ENCODE measurements around the gene ABCC1. TPM values are rescaled to one million over a fixed set of nuclear protein-coding genes. Genes with fewer than 3 reads are reported as not detected.

Gene ABCC1
- total and polyA plus RNA-seq, 2 donors from 2014 or later = 4.6 to 29.7 TPM

DNA sequence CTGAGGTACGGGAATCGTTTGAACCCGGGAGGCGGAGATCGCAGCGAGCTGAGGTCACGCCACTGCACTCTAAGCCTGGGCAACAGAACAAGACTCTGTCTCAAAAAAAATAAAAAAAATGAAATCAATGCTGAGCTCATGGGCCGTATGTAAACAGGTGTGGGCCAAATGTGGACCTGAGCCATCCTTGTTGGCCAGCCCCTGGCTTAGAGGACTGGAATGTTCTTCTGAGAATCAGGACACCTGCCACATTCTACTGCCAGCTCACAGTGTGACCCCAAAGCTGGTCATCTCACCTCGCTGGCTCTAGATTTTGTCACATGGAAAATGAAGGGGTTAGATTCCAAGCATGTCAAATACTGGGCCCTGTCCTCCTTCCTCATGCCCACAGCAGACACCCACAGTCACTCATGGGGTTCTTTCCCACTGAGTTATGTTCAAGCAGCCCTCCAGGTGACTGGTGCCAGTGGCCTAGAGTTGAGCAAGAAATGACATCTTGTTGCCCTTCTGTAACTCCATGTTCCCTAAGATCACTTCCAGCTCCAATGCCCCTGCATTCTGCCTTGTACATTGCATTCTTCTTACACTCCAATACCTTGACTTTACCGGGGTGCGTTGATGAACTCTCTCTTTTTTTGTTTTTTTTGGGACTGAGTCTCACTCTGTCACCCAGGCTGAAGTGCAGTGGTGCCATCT lies 110.6 kb downstream of the ABCC1 start:
- H3K27ac ChIP-seq (ENCODE audit: low read depth in 2 of 2, low read length in 2 of 2) = no peak overlapping the region
- intact Hi-C loops (cut with DNase I) = loop anchor here (10.0 kb wide), 1 partner anchor 45 kb away; no protein-coding TSS in a partner anchor

GRCh38 chr16:16062023-16062937 lies 112.9 kb downstream of the ABCC1 start:
- no peak overlapping the region for H3K9ac ChIP-seq (ENCODE audit: low read length in 3 of 3)
- DNase-seq (no peak), FAIRE-seq (no peak)
- H3K9me3 ChIP-seq (ENCODE audit: control insufficient read depth in 2 of 3, insufficient read depth in 1 of 3, low read length in 3 of 3) = no peaks in the 10 kb centered on the region
- H3K4me3 ChIP-seq (ENCODE audit: low read length in 3 of 3) = no peak overlapping the region
- H3K4me1 ChIP-seq (ENCODE audit: control insufficient read depth in 2 of 3, insufficient read depth in 2 of 3, low read depth in 1 of 3, low read length in 3 of 3) = no peaks in the 10 kb centered on the region
- intact Hi-C loops (cut with DNase I) = loop anchor here (10.0 kb wide), 1 partner anchor 47 kb away; no protein-coding TSS in a partner anchor
- TF ChIP-seq CTCF (IDR thresholded peaks at IDR 0.05; ENCODE audit: borderline replicate concordance, extremely low read depth, insufficient read depth) = no peak
- peaks cover 0 to 2% (median 0%) of the 10 kb centered on the region in 3 donors for H3K36me3 ChIP-seq (ENCODE audit: control insufficient read depth in 2 of 3, insufficient read depth in 3 of 3, low read length in 3 of 3)
- no peak overlapping the region for H3K27ac ChIP-seq (ENCODE audit: low read depth in 2 of 2, low read length in 2 of 2)
- H3K27me3 ChIP-seq (ENCODE audit: control insufficient read depth, insufficient read depth, low read length) = no peaks in the 10 kb centered on the region

More for the DNA sequence above, 110.6 kb downstream of the ABCC1 start:
- Histone ChIP-seq H3K4me3 (ENCODE audit: low read length in 3 of 3) (no peak overlapping the region), H3K27me3 (ENCODE audit: control insufficient read depth, insufficient read depth, low read length) (no peaks in the 10 kb centered on the region), H3K4me1 (ENCODE audit: control insufficient read depth in 2 of 3, insufficient read depth in 2 of 3, low read depth in 1 of 3, low read length in 3 of 3) (no peaks in the 10 kb centered on the region), H3K9me3 (ENCODE audit: control insufficient read depth in 2 of 3, insufficient read depth in 1 of 3, low read length in 3 of 3) (no peaks in the 10 kb centered on the region), H3K9ac (ENCODE audit: low read length in 3 of 3) (no peak overlapping the region), H3K36me3 (ENCODE audit: control insufficient read depth in 2 of 3, insufficient read depth in 3 of 3, low read length in 3 of 3) (peaks cover 0 to 6% (median 3%) of the 10 kb centered on the region in 3 donors)
- FAIRE-seq (no peak), DNase-seq (no peak)
- TF ChIP-seq CTCF (IDR thresholded peaks at IDR 0.05; ENCODE audit: borderline replicate concordance, extremely low read depth, insufficient read depth) = no peak

DNA sequence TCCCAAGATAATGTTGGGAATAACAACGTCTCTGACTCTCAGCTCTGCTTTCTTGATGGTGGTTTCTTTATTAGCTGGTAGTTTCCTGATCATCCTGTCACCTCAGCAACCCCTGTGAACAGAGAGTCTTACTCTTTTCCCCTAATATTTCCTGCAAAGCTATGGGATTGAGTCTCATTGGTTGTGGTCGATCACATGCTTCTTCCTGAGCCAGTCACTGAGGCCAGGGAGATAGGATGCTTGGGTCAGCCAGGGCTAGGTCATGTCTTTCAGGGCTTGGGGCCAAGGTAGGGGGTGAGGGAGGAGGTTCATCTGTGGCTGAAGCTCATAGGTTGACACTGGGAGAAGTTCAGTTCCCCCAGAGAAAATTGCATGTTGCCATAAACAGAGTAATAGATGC lies 114.3 kb downstream of the ABCC1 start:
- no peak overlapping the region for H3K9ac ChIP-seq (ENCODE audit: low read length in 3 of 3)
- no peak for DNase-seq
- H3K27ac ChIP-seq (ENCODE audit: low read depth in 2 of 2, low read length in 2 of 2) = no peak overlapping the region
- no peak overlapping the region for H3K4me3 ChIP-seq (ENCODE audit: low read length in 3 of 3)
- intact Hi-C loops (cut with DNase I) = loop anchor here (10.0 kb wide), 1 partner anchor 49 kb away; no protein-coding TSS in a partner anchor
- no peaks in the 10 kb centered on the region for H3K27me3 ChIP-seq (ENCODE audit: control insufficient read depth, insufficient read depth, low read length)
- H3K9me3 ChIP-seq (ENCODE audit: control insufficient read depth in 2 of 3, insufficient read depth in 1 of 3, low read length in 3 of 3) = no peaks in the 10 kb centered on the region
- H3K36me3 ChIP-seq (ENCODE audit: control insufficient read depth in 2 of 3, insufficient read depth in 3 of 3, low read length in 3 of 3) = peaks cover 0 to 2% (median 0%) of the 10 kb centered on the region in 3 donors
- H3K4me1 ChIP-seq (ENCODE audit: control insufficient read depth in 2 of 3, insufficient read depth in 2 of 3, low read depth in 1 of 3, low read length in 3 of 3) = no peaks in the 10 kb centered on the region
- TF ChIP-seq CTCF (IDR thresholded peaks at IDR 0.05; ENCODE audit: borderline replicate concordance, extremely low read depth, insufficient read depth) = no peak
- FAIRE-seq = no peak

Data from kidney (tissue), 14 donors.